ENCODE data around the gene WBP4.

The WBP4 gene

GRCh38 chr13:41049480-41050440, 11.5 kb upstream of the WBP4 start:
- TF ChIP-seq CTCF (IDR thresholded peaks at IDR 0.05; ENCODE audit: low read depth, low read length) = no peak
- DNase-seq (ENCODE audit: extremely low read depth, low read depth) = no peak

GRCh38 chr13:41052441-41052840, 8.9 kb upstream of the WBP4 start:
- DNase-seq (ENCODE audit: extremely low read depth, low read depth) = no peak
- TF ChIP-seq CTCF (IDR thresholded peaks at IDR 0.05; ENCODE audit: low read depth, low read length) = no peak

- DNase-seq (ENCODE audit: extremely low read depth, low read depth) = no peak
- TF ChIP-seq CTCF (IDR thresholded peaks at IDR 0.05; ENCODE audit: low read depth, low read length) = no peak
These were observed 7.9 kb upstream of the WBP4 start for GRCh38 chr13:41053384-41053826.

- peak; percentile 42 for TF ChIP-seq CTCF (IDR thresholded peaks at IDR 0.05; ENCODE audit: low read depth, low read length)
- DNase-seq (ENCODE audit: extremely low read depth, low read depth) = no peak
These were observed 7.0 kb upstream of the WBP4 start for GRCh38 chr13:41054212-41054877.

- peak; percentile 13 for TF ChIP-seq CTCF (IDR thresholded peaks at IDR 0.05; ENCODE audit: low read depth, low read length)
- no peak for DNase-seq (ENCODE audit: extremely low read depth, low read depth)
These were observed 6.2 kb upstream of the WBP4 start for GRCh38 chr13:41054919-41055619.

GRCh38 chr13:41056194-41056593, 5.1 kb upstream of the WBP4 start:
- TF ChIP-seq CTCF (IDR thresholded peaks at IDR 0.05; ENCODE audit: low read depth, low read length) = no peak
- no peak for DNase-seq (ENCODE audit: extremely low read depth, low read depth)
